Mesothelial cell of epicardium (in vitro differentiated cells): ENCODE data around the gene ASB7. TPM values are rescaled to one million over a fixed set of nuclear protein-coding genes. Genes with fewer than 3 reads are reported as not detected.

ENCODE experiments used
- DNase-seq, 2 experiments: peaks; one replicate each; pipeline ENCODE4 v3.0.0; 2021; ENCODE audit warnings: low spot score in 2 of 2; ENCODE audit not compliant: unreplicated experiment in 2 of 2
- H3K27ac Mint-ChIP-seq: 2 replicates; pipeline ENCODE4 v1.8.0; 2021; ENCODE audit warnings: mixed read lengths
- H3K27me3 Mint-ChIP-seq: 2 replicates; pipeline ENCODE4 v1.8.0; 2021; ENCODE audit warnings: low read depth, mixed read lengths
- H3K36me3 Mint-ChIP-seq: 2 replicates; pipeline ENCODE4 v1.8.0; 2021; ENCODE audit warnings: mixed read lengths
- H3K4me1 Mint-ChIP-seq: 2 replicates; pipeline ENCODE4 v1.8.0; 2021; ENCODE audit warnings: mixed read lengths
- H3K4me3 Mint-ChIP-seq: 2 replicates; pipeline ENCODE4 v1.8.0; 2021; ENCODE audit warnings: mild to moderate bottlenecking, moderate library complexity, mixed read lengths
- H3K9me3 Mint-ChIP-seq: 2 replicates; pipeline ENCODE4 v1.8.0; 2021; ENCODE audit warnings: mixed read lengths
- total RNA-seq: library from RNA; stranded (reverse); gene quantifications from 3 replicates; pipeline ENCODE4 v1.2.1, GENCODE V29; 2021
- TF ChIP-seq, protein P1 (sequence below): fragments of 200-600 bp; sonication (generic); IDR thresholded peaks from one replicate; pipeline ENCODE4 v1.5.0; 2021; ENCODE audit warnings: antibody characterized with exemption; ENCODE audit not compliant: unreplicated experiment

ASB7 gene
- total RNA-seq, 1 donor from 2014 or later: 15.5 TPM

DNA sequence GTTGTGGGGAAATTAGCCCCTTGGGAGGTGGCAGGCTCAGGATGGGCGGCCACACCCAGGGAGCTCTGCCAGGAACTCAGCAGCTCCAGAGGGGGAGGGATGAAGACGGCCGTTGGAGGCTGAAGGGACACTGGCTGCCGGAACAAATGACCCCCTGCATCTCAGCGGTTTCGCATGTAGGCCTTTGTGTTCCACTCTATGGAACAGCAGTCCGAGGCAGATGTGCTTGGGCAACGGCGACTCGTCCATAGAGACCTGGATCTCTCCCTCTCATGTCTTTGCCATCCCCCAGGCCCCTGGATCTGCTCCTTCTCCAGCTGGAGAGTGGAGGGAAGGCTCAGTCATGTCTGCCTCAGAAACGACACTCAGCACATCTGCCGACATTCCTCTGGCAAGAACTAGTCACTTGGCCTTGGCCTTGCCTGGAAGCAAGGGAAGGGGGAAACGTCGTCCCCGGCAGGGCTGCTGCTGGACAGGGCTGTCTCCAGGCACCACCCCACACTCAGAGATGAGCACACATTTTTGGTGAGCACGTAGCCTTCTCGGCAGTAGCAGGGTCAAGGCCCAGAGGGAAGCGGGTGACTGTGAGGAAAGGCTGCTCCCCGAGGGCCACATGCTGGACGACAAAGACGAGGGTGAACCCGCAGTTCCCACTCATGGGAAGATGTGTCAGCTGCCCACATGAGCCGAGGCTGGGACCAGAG lies 83.8 kb downstream of the ASB7 start:
- Mint-ChIP-seq H3K4me1 (peaks cover 2% of the 10 kb centered on the region), H3K4me3 (no peak overlapping the region), H3K27ac (no peak overlapping the region), H3K36me3 (no peaks in the 10 kb centered on the region), H3K27me3 (peaks cover 15% of the 10 kb centered on the region), H3K9me3 (no peaks in the 10 kb centered on the region)
- no peak for DNase-seq
- TF ChIP-seq, protein P1, sequence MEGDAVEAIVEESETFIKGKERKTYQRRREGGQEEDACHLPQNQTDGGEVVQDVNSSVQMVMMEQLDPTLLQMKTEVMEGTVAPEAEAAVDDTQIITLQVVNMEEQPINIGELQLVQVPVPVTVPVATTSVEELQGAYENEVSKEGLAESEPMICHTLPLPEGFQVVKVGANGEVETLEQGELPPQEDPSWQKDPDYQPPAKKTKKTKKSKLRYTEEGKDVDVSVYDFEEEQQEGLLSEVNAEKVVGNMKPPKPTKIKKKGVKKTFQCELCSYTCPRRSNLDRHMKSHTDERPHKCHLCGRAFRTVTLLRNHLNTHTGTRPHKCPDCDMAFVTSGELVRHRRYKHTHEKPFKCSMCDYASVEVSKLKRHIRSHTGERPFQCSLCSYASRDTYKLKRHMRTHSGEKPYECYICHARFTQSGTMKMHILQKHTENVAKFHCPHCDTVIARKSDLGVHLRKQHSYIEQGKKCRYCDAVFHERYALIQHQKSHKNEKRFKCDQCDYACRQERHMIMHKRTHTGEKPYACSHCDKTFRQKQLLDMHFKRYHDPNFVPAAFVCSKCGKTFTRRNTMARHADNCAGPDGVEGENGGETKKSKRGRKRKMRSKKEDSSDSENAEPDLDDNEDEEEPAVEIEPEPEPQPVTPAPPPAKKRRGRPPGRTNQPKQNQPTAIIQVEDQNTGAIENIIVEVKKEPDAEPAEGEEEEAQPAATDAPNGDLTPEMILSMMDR: no peak

DNA sequence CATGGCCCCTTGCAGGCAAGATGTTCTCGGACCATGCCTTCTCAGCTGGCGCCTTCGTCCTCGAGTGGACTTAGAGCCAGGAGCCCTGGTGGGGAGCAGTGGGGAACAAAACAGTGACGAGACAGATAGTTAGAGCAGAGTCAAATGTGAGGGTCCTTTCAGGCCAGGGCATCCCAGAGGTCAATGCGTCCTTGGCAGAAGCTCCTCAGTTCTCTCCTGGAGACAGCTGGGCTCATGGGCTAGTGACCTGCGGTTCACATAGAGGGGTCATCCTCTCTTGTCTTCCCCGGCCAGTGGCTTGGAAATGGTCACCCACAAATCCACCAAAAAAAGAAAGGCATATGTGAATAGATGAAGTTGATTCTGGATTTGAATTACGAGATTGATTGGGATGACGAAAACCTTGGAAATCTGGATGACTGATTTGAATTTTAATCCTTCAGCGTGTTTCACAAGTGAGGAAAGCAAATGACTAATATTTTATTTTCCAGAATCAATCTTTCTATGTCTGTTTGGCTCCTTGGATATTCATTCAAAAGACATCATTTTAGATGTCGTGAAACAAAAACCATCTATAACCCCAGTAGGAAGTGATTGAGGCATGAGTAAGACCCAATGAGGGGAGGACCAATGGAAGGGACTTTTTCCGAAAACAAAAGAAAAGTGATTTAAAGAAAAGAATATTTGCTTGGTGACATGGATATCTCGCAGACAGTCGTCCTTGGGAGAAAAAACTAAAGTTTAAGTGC lies 84.5 kb downstream of the ASB7 start:
- no peak overlapping the region for H3K4me3 Mint-ChIP-seq
- peaks cover 15% of the 10 kb centered on the region for H3K27me3 Mint-ChIP-seq
- DNase-seq: no peak
- H3K9me3 Mint-ChIP-seq: no peaks in the 10 kb centered on the region
- H3K27ac Mint-ChIP-seq: no peak overlapping the region
- TF ChIP-seq, protein P1: no peak
- peaks cover 2% of the 10 kb centered on the region for H3K4me1 Mint-ChIP-seq
- H3K36me3 Mint-ChIP-seq: no peaks in the 10 kb centered on the region

GRCh38 chr15:100687582-100688141 lies 85.3 kb downstream of the ASB7 start:
- Mint-ChIP-seq H3K4me1 (peaks cover 2% of the 10 kb centered on the region), H3K27ac (no peak overlapping the region), H3K27me3 (peaks cover 15% of the 10 kb centered on the region), H3K4me3 (no peak overlapping the region), H3K36me3 (no peaks in the 10 kb centered on the region), H3K9me3 (no peaks in the 10 kb centered on the region)
- TF ChIP-seq, protein P1: no peak
- DNase-seq: no peak

- H3K9me3 Mint-ChIP-seq: no peaks in the 10 kb centered on the region
- H3K36me3 Mint-ChIP-seq: no peaks in the 10 kb centered on the region
- TF ChIP-seq, protein P1: no peak
- H3K27ac Mint-ChIP-seq: no peak overlapping the region
- DNase-seq: no peak
- no peak overlapping the region for H3K4me3 Mint-ChIP-seq
- peaks cover 15% of the 10 kb centered on the region for H3K27me3 Mint-ChIP-seq
- H3K4me1 Mint-ChIP-seq: peaks cover 2% of the 10 kb centered on the region
Observed at GRCh38 chr15:100688549-100689120, 86.2 kb downstream of the ASB7 start.

DNA sequence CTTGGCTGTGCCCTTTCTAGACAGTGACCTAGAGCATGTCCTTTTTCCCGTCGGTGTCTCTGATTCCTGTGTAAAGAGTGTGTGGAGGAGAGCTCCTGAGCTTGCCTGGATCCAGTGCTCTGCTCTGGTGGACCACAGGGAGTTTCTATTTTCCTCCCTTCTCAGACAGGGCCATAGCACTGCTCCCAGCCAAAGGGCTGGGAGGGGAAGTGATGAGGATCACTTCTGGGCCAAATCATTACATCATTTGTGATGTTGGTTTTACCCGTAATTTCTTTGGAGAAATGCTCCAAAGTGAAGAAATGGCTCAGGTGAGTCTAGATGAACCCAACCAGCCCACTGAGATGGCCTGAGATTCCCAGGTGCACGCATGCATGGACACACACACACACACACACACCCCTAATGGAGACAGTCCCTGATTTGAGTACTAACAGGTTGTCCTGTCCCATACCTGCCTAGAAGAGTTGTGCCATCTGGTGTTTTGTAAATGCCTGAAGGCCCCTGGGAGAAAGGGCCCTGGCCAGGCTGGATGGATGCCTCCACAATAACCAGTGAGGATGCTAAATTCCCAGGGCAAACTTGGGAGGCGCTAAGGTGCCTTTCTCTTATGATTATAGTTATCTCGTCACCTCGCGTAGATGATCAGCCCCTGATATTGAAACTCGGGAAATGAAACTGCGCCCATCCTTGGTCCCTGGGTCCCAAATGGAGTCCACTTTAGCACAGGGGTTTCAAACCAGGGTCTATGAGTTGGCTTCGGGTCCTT lies 86.9 kb downstream of the ASB7 start:
- Mint-ChIP-seq H3K27ac (no peak overlapping the region), H3K27me3 (peaks cover 15% of the 10 kb centered on the region), H3K4me1 (peaks cover 8% of the 10 kb centered on the region), H3K9me3 (no peaks in the 10 kb centered on the region), H3K4me3 (no peak overlapping the region), H3K36me3 (no peaks in the 10 kb centered on the region)
- DNase-seq: no peak
- TF ChIP-seq, protein P1: no peak
